ENCODE results near the gene ACOT11.

GRCh38 chr1:54595956-54596498, 48.0 kb downstream of the ACOT11 start:
- TF ChIP-seq CTCF (IDR thresholded peaks at IDR 0.05) (no peak), POLR2A (IDR thresholded peaks at IDR 0.05) (no peak)

Data from thyroid gland (tissue), 4 donors.